HUDEP-2 (cell line): ENCODE data around the gene BFSP2.
A peak's percentile ranks its signal among the peaks of the same experiment; 100 is the strongest.
"Not testable (repeated sequence)": the region's sequence is repeated elsewhere in the genome, so short reads cannot be mapped to it uniquely, and the experiment has no call there.

Source experiments
- DNase-seq, 76 experiments: peaks; one replicate each; lab custom pipeline; 2025; ENCODE audit not compliant: unreplicated experiment in 76 of 76; lab: John Stamatoyannopoulos, UW

Gene BFSP2

DNA sequence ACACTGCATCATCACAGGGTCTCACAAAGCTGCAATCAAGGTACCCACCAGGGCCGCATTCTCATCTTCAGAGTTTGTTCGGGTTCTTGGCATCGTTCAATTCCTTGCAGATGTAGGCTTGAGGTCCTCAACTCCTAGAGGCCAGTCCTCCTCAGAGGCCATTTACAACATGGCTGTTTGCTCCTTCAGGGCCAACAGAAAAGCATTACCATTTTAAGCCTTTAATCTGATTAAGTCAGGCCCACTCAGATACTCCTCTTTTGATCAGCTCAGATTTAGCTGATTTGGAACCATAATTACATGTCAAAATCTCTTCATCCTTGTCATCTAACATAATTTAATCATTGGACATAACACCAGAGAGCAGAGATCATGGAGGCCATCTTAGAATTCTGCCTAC, 55.4 kb downstream of the BFSP2 start:
- DNase-seq = no peak

DNA sequence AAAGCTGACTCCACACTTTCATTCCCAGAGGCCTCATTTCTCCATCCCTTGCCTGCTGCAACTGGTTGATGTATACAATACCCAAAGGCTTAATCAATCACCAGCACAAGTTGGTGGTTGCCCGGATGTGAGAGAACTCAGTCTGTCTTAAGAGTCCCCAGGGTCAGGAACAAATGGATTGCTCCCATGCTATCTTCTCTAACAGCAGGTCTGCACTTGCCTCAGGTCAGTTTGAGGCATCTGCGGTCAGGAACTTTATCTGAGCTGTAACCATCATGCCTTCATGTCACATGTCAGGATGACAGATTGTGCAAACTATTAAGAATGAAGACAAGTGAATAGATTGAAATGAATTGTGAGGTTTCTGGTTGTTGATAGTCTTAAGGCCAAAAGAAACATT, 56.1 kb downstream of the BFSP2 start:
- DNase-seq = peak in 9 of 76 experiments; percentile 9 to 63 (median 40)

DNA sequence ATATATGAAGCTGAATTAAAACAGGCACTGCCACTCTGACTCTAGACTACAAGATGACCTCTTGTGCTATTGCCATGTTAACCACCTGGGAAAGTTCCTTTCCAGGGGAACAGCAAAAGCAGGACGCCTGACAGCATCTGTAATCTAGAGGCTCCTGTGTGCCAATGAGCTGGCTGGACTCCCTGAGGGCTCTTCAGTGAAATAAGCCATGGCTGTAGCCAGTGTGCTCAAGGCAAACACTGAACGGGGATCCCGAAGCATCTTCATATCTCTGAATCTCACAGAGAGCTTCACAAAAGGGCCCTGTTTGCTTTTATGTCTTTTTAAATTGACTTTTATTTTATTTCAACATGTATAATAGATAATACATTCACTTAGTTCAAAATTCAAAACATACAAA, 57.2 kb downstream of the BFSP2 start:
- DNase-seq = no peak

DNA sequence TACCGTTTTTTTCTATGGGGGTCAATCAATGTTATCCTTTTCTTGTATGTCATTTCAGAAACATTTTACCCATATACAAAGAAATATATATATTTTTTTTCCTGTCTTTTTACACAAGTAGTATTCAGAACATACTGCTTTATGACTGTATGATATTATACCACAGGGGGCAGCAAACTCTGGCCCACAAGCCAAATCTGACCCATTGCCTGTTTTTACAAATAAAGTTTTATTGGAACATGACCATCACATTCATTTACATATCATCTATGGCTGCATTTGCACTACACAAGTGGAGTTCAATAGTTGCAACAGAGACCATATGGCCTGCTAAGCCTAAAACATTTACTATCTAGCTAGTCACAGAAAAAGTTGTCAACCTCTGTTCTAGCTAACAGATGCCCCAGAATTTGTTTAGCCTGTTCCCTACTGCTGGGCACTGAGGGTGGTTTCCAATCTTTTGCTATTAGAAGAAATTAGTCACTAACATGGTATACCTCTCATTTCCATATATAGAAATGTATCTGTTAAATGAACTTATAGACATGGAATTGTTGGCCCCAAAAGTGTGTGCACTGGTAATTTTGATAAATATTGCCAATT, 57.7 kb downstream of the BFSP2 start:
- DNase-seq = peak in 3 of 76 experiments; percentile 10 to 13 (median 11)

DNA sequence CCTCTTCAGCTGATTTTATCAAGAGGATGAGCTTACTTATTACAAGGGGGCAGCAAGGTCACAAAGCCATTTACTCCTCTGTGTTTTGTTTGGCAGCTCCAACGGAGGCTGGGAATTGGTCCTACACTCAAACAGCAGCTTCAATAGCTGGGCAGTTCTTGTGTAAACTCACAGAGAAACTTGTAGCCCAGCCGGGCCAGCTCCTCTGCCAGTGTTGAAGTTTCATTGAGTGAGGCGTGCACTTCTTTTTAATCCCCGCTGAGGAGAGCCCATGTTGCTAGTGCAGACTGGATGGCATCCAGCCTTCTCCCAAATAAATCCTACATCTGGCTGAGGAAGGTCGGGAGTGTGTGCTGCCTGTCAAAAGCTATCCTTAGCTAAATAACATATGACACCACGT, 59.5 kb downstream of the BFSP2 start:
- DNase-seq = no peak

DNA sequence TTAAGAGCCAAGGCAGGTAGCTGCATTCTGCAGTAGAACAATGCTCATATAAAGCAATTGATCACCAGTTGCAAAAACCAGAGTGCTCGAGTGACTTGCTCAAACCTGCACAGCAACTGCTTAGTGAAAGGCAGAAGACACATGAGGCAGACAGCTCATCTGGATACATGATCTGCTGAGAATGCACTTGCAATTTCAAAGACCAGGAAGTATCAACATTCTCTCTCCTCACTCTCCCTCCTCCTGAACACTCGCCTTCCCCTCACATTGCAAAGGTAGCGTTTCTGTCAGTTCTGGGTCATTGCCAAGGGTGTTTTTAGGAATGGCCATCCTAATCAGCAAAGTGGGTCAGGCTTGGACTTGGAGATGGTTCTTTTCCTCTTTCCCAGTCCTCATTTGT, 61.0 kb downstream of the BFSP2 start:
- DNase-seq = no peak

DNA sequence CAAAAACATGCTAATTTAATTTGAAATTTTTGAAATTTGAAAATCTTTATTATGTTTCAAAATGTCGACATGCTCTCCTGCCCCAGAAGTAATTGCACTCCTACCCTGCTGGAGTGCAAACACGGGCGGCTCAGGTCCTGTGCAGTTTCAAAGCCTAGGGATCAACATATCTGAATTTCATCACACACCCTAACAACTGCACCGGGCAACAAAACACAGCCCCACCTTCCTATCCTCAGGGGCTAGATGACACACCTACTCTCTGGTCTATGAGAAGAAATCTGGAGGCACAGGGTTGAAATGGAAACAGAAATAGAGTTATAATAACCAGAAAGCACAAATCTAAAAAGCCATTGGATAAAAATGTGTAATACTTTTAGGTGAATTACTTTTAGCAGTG, 61.4 kb downstream of the BFSP2 start:
- no peak for DNase-seq

DNA sequence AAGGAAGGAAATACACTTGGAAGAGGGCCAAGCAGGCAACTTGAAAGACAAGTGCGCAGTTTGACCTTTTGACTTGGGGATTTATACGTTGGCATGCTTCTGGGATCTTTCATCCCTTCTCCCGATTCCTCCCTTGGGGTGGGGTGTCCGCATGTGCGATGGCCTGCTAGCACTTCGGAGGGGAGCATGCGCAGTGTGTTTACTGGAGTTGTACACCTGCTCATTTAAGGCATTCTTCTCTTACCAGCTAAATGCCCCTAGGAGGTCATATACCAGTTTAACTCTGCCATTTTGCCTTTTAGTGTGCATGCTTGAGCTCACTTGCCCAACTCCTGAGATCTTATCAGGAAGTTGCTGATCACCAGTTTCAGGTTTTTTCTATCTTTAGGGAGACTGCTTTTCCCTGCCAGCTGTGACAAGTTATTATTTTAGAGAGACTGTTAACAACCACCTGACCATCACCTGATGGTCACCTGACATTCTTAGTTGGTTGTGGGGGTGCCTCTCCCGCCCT, 63.5 kb downstream of the BFSP2 start:
- no peak for DNase-seq

DNA sequence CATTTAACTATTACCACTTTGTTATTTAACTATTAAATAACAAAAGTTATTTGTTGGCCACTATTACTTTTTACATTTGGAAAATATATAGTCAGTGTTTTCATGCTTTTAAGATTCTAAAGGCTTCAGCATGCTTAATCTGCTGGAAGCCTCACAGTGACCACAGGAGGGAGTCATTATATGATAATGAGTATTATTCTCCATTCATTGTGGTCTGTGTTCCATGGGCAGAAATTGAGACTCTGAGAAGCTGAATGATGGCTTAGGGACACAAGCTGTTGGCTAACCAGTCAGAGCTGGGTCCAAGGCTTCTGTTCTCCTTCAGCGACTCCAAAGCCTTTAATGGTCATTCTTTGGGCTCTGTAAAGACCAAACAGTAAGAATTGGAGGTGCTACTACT, 64.7 kb downstream of the BFSP2 start:
- DNase-seq = peak in 3 of 76 experiments; percentile 3 to 13 (median 6)

DNA sequence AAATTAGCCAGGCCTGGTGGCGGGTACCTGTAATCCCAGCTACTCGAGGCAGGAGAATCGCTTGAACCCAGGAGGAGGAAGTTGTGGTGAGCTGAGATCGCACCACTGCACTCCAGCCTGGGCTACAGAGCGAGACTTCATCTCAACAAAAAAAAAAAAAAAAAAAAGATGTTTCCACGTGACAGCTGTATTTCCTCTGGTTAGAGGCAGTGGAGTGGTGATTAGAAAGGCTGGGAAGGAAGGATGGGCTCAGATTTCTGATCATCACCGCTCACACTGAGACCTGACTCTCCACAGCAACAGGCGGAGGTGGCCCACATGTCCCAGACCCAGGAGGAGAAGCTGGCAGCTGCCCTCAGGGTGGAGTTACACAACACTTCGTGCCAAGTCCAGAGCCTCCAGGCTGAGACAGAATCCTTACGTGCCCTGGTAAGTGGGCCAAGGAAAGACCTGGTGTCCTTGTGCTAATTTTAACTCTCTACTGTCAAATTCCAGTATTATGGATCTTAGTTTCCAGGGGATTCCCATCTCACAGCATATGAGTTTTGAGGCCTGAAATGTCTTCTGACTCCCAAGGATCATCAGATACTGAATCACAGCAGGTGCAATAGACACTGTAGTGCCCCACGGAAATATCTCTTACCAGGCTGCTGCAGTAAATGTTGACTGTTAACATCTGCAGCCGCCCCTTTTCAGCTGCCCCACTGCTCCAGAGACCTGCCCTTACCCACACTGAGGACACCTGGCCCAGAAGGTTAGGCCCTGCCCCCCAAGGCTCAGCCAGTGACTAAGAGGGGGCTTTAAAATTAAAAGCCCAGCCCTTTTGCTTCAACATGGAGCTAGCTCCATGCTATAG, 66.9 kb downstream of the BFSP2 start:
- no peak for DNase-seq

DNA sequence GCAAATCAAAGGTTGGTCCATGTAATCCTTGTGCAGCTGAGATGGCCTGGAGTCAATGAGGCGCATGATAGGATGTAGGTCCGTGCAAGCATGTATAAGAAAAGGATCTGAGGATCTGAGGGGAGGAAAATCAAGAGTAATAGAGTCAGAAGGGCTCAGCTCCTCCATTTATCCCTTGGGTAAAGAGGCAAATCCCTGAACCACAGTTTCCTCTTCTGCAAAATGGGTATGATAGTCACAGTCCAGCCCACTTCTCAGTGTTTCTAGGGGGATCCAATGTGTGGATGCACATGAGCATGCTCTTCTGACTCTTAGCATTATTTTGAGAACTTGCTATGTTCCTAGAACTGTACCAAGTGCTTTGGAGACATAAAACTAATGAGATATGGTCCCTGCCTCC, 67.9 kb downstream of the BFSP2 start:
- no peak for DNase-seq

DNA sequence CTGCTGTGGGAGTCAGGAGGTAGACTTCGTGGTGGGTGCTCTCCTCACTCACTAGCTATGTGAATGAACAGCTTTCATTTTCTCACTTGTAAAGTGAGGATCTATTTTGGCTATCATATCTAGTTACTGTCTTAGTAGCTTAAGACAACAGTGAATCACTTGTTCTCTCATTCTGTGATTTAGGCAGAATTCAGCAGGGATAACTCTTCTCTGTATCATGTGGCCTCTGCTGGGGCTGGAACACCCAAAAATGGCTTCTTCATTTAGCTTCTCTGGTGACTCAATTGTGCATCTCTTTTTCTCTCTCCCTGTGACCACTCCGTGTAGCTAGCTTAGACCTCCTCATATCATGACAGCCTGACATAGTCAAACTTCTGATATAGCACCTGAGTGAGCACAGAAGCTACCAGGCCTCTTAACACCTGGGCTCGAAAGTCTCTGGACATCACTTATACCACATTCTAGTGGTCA, 68.4 kb downstream of the BFSP2 start:
- no peak for DNase-seq

DNA sequence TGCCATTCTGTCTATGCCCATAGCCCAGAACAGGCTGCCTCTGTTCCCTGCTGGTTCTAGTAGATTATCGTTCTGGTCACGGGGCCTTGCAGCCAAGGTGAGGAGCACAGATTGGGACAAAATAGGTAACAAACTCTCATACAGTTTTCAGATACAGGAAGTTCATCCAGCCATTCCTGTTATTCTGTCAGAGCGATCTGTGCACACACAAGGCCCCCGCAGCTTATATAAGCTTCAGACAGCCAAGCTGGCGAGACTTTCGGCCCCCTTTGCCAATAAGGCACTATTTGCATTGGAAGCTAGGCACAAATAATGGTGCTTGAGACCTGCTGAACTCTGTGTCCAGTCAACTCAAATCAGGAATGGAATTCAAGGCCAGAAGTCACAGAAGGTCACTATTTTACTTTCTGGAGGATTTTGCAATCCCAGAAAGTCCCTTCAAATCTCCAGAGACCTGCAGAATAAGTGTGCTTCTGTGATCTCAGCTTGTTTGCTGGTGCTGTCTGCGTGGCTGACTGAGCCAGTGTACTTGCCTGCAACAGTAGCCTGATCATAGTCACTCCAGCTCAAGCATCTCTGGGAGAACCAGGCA, 69.4 kb downstream of the BFSP2 start:
- DNase-seq = no peak

DNA sequence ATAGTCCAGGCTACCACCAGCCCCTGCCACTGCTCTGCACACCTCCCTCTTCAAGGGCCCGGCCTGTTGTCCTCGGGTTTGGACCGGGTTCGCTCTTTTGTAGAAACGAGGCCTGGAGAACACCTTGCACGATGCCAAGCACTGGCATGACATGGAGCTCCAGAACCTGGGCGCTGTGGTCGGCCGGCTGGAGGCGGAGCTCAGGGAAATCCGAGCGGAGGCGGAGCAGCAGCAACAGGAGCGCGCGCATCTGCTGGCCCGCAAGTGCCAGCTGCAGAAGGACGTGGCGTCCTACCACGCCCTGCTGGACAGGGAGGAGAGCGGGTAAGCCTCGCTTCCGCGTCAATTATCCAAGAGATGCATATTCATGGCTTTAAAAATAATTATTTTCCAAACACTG, 72.4 kb downstream of the BFSP2 start:
- DNase-seq = no peak

DNA sequence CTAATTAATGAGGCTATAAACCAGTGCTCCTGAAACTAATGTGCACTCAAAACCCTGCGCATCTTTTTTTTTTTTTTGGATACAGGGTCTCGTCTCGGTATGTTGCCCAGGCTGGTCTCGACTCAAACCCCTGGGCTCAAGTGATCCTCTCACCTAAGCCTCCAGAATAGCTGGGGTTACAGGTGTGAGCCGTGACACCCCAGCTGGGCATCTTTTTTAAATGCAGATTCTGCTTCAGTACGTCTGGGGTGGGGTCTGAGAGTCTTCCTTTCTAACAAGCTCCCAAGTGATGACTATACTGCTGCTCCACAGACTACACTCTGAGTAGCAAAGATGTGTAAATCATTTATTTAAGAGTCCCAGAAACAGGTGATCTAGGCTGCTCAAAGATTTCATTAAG, 73.0 kb downstream of the BFSP2 start:
- DNase-seq = no peak

DNA sequence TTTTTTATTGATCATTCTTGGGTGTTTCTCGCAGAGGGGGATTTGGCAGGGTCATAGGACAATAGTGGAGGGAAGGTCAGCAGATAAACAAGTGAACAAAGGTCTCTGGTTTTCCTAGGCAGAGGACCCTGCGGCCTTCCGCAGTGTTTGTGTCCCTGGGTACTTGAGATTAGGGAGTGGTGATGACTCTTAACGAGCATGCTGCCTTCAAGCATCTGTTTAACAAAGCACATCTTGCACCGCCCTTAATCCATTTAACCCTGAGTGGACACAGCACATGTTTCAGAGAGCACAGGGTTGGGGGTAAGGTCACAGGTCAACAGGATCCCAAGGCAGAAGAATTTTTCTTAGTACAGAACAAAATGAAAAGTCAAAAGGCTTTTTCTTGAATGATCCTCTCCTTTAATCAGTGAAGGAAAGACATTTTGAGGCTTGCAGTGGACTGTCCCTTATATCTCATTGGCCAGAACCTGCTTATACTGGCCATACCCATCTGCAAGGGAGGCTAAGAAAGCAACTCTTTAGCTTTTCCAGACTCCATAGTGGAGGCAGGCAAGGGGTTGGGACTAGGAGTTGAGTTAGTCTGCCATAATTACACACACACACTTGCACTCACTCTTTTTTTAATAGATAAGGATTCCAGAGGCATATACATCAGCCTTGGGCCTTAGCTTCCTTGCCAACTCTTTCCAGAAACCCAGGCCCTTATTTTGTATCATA, 73.8 kb downstream of the BFSP2 start:
- DNase-seq = not testable (repeated sequence)

DNA sequence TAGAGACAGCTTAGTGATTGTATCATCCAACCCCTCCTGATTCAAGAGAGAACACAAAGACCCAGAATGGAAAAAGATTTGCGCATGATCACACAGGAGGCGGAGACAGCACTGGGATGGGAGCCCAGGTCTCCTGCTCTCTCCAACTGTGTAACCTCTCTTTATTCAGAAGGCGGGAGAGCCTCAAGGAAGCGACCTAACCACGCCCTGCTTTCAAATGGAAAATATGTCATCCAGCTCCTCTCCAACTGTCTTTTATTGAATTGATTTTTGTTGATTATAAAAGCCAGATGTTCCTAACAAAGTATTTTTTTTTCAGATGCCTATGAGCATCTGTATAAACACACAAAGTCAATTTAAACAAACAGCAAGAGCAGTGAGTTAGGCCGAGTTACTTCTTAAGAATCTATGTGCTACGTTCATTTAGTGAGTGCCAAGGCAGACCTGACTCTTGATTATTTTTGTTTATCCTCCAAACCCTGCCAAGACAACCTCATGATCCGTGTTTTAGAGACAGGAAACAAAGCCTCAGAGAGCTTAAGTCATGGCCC, 74.5 kb downstream of the BFSP2 start:
- no peak for DNase-seq

DNA sequence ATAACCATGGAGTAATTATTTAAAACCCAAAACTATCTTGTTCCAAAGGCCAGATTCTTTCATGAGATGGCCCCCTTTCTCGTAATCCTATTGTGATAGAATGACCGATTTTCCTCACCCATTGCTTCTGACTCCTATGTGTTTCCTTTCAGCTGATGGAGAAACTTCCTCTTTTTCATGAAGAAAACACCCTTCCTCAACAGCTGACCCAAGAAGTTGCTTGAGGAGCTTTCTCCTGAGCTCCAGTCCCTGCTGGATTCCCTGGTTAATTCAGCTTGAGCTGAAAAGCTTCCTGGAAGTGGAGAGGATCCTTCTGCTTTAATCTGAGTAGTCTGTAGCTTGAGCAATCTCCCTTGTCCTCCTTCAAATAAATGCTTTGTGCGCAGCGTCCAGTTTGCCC, 75.0 kb downstream of the BFSP2 start:
- DNase-seq = no peak

DNA sequence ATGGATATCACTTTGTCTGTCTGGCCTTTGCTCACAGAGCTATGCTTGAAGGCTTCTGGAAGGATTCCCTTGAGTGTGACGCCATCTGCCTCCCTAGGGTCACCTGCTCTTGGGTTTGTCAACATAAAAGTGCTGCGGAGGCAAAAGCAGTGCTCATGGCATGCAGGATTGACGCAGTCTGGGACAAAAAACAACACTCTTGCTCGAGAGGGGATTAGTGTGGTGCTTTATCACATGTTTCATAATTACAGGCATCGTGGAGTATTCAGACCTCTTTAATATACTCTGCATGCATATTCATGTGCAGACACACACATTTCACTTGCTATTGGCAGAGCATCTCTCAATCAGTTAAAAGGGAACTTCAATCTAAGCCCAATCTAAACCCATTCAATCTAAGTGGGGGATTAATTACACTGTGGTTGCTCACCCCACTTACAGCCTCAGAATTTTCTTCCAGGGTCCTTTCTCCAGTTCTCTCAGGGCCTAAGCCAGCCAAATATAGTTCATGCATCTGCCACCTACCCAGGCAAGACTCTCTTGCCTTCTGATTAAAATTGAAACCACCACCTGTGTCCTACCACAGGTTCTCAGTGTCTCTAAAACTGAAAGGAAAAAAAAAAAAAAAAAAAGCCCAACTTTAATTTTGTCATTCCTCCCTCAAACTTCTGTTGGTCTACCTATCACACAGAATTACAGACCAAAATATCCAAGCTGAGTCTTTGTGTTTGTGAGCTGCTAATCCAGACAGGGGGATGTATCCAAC, 75.6 kb downstream of the BFSP2 start:
- no peak for DNase-seq

DNA sequence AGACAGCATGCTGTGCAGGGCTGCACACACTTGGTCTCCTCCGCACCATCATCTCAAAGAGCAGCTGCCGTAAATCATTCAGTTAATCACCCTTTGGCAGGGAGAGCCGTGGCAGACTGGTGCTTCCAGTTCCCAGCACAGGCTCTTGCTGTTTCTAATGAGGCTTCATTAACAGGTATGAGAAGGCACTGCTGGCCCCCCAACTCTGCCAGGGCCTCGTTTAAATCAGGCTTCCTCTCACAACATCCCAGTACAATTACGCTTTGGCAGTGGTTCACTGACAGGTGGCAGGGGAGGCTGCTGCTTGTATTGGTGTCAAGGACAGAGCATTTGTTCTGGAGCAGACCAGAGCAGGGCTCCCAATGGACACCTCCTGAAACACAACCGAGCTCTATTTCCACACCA, 77.1 kb downstream of the BFSP2 start:
- DNase-seq = no peak
